HepG2 (cell line): ENCODE data around the gene HES1. TPM values are rescaled to one million over a fixed set of nuclear protein-coding genes. Genes with fewer than 3 reads are reported as not detected.

Experiments
- MEIS2 ChIP-seq: sonication (generic); formaldehyde crosslinking; IDR thresholded peaks from 2 replicates; pipeline ENCODE4 v1.9.0; 2021; ENCODE audit warnings: mild to moderate bottlenecking, missing genetic modification reagents
- NCOA1 ChIP-seq: sonication (generic); formaldehyde crosslinking; IDR thresholded peaks from 2 replicates; pipeline ENCODE4 v1.9.0; 2021; ENCODE audit warnings: missing genetic modification reagents
- STAG1 ChIP-seq: sonication (generic); formaldehyde crosslinking; IDR thresholded peaks from 2 replicates; pipeline ENCODE4 v1.4.0; 2020; ENCODE audit warnings: missing genetic modification reagents
- SYNCRIP ChIP-seq: fragments of 200-400 bp; formaldehyde crosslinking; IDR thresholded peaks from 2 replicates; pipeline ENCODE4 v1.6.1; 2018; ENCODE audit warnings: mild to moderate bottlenecking, low read depth, low read length; ENCODE audit not compliant: insufficient read depth
- TBX2 ChIP-seq: sonication (generic); formaldehyde crosslinking; IDR thresholded peaks from 2 replicates; pipeline ENCODE4 v1.5.0; 2020; ENCODE audit warnings: missing genetic modification reagents, mild to moderate bottlenecking, borderline replicate concordance
- ZNF883 ChIP-seq: sonication (generic); formaldehyde crosslinking; IDR thresholded peaks from 2 replicates; pipeline ENCODE4 v1.5.1; 2020; ENCODE audit warnings: mild to moderate bottlenecking, missing genetic modification reagents; ENCODE audit errors: not compliant biosample characterization
- ZSCAN31 ChIP-seq: sonication (generic); formaldehyde crosslinking; IDR thresholded peaks from 2 replicates; pipeline ENCODE4 v1.5.0; 2020; ENCODE audit warnings: low read depth, mild to moderate bottlenecking, missing genetic modification reagents
- polyA plus RNA-seq, 8 experiments: library from polyadenylated mRNA; depleted of rRNA in 3 of 8; stranded (reverse) in 7 of 8; unstranded in 1 of 8; fragments of >200 nt; fragmentation: Illumina TruSeq in 4 of 8; extraction: Trizol in 4 of 8; gene quantifications; 2 replicates each; pipeline versions ENCODE4 v1.2.1 to v1.2.3, GENCODE V29; 2011 to 2016; ENCODE audit warnings: low read depth in 4 of 8, missing spikeins in 1 of 8, mixed read lengths in 1 of 8; ENCODE audit not compliant: insufficient read depth in 1 of 8
- total RNA-seq, 5 experiments: library from RNA; depleted of rRNA; stranded (reverse); fragments of >200 nt; fragmentation: Illumina TruSeq; extraction: Trizol; gene quantifications; 2 replicates each; pipeline ENCODE4 v1.2.3, GENCODE V29; 2016; ENCODE audit warnings: low read depth in 1 of 5
- TF ChIP-seq, protein P1 (sequence below): sonication (generic); formaldehyde crosslinking; IDR thresholded peaks from 2 replicates; pipeline ENCODE4 v1.4.0; 2020; ENCODE audit warnings: missing genetic modification reagents
- TF ChIP-seq, protein P2 (sequence below): sonication (generic); formaldehyde crosslinking; IDR thresholded peaks from 2 replicates; pipeline ENCODE4 v1.4.0; 2020; ENCODE audit warnings: mild to moderate bottlenecking, low read depth, missing genetic modification reagents
- TF ChIP-seq, protein P3 (sequence below): sonication (generic); formaldehyde crosslinking; IDR thresholded peaks from 2 replicates; pipeline ENCODE4 v1.4.0; 2020; ENCODE audit warnings: missing genetic modification reagents, borderline replicate concordance
- TF ChIP-seq, protein P4 (sequence below): IDR thresholded peaks from 2 replicates; pipeline ENCODE4 v1.6.1; 2016; ENCODE audit warnings: missing genetic modification reagents, missing compliant biosample characterization
- TF ChIP-seq, protein P5 (sequence below): sonication (generic); formaldehyde crosslinking; IDR thresholded peaks from 2 replicates; pipeline ENCODE4 v1.5.0; 2020; ENCODE audit warnings: missing genetic modification reagents
- TF ChIP-seq, protein P6 (sequence below): sonication (generic); formaldehyde crosslinking; IDR thresholded peaks from 2 replicates; pipeline ENCODE4 v1.5.1; 2020; ENCODE audit warnings: mild to moderate bottlenecking, missing genetic modification reagents, moderate library complexity

Gene HES1
- total and polyA plus RNA-seq, 2 of the 13 experiments (the other 11 are each of a cell fraction or from before 2014, with no cell fraction given): 15.4 to 19.8 TPM

DNA sequence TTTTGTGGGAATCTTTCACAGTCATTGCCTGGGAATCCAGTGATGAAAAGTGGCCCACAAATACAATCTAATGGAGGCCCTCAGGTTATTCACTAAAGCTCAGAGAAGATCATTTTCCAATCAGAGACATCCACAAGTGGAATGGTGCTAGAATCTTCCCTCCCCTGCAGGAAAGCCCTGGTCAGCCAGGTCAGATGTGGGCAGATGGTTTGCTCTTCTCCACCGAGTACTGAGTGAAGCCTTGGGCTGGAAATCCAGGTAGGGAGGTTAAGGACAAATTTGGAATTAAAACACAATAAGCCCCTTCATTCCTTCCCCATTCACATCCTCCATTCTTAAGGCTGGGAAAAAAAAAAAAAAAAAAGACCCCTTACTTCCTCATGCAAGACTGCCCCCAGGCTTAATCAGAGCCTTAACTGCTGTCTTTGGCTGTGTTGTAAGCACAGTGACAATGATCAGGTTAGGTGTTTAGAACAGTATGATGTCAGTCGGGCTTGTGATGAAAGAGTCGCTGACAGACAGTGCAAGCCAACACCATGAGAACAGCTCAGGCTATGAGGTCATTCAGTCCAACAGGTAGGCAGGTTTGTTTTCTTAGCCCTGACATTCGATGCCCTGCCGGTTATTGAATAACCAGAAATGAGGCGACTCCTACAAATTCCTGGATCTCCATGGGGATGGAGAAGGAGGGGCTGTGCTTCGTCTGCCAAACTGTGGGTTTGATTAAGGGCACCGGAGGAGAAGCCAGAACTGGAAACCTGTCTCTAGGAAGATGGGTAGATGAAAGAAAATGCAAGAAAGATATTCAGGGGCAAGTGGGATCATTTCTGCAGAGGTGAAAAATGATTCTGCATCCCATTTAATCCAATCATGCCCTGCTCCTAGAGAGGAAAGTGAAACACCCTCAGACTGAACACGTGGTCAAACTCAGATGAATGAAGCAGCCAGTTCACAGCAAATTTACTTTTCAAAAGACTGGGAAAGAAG is 23.5 kb upstream of the HES1 start (continued):
- TF ChIP-seq, protein P1, sequence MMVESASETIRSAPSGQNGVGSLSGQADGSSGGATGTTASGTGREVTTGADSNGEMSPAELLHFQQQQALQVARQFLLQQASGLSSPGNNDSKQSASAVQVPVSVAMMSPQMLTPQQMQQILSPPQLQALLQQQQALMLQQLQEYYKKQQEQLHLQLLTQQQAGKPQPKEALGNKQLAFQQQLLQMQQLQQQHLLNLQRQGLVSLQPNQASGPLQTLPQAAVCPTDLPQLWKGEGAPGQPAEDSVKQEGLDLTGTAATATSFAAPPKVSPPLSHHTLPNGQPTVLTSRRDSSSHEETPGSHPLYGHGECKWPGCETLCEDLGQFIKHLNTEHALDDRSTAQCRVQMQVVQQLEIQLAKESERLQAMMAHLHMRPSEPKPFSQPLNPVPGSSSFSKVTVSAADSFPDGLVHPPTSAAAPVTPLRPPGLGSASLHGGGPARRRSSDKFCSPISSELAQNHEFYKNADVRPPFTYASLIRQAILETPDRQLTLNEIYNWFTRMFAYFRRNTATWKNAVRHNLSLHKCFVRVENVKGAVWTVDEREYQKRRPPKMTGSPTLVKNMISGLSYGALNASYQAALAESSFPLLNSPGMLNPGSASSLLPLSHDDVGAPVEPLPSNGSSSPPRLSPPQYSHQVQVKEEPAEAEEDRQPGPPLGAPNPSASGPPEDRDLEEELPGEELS (CRISPR knock-in tag): peak; percentile 85
- no peak for TF ChIP-seq SYNCRIP
- TF ChIP-seq, protein P2, sequence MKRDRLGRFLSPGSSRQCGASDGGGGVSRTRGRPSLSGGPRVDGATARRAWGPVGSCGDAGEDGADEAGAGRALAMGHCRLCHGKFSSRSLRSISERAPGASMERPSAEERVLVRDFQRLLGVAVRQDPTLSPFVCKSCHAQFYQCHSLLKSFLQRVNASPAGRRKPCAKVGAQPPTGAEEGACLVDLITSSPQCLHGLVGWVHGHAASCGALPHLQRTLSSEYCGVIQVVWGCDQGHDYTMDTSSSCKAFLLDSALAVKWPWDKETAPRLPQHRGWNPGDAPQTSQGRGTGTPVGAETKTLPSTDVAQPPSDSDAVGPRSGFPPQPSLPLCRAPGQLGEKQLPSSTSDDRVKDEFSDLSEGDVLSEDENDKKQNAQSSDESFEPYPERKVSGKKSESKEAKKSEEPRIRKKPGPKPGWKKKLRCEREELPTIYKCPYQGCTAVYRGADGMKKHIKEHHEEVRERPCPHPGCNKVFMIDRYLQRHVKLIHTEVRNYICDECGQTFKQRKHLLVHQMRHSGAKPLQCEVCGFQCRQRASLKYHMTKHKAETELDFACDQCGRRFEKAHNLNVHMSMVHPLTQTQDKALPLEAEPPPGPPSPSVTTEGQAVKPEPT (CRISPR knock-in tag): no peak
- TF ChIP-seq, protein P3, sequence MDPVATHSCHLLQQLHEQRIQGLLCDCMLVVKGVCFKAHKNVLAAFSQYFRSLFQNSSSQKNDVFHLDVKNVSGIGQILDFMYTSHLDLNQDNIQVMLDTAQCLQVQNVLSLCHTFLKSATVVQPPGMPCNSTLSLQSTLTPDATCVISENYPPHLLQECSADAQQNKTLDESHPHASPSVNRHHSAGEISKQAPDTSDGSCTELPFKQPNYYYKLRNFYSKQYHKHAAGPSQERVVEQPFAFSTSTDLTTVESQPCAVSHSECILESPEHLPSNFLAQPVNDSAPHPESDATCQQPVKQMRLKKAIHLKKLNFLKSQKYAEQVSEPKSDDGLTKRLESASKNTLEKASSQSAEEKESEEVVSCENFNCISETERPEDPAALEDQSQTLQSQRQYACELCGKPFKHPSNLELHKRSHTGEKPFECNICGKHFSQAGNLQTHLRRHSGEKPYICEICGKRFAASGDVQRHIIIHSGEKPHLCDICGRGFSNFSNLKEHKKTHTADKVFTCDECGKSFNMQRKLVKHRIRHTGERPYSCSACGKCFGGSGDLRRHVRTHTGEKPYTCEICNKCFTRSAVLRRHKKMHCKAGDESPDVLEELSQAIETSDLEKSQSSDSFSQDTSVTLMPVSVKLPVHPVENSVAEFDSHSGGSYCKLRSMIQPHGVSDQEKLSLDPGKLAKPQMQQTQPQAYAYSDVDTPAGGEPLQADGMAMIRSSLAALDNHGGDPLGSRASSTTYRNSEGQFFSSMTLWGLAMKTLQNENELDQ (CRISPR knock-in tag): no peak
- TF ChIP-seq, protein P4, sequence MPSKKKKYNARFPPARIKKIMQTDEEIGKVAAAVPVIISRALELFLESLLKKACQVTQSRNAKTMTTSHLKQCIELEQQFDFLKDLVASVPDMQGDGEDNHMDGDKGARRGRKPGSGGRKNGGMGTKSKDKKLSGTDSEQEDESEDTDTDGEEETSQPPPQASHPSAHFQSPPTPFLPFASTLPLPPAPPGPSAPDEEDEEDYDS (CRISPR knock-in tag): peak; percentile 68
- TF ChIP-seq, protein P5, sequence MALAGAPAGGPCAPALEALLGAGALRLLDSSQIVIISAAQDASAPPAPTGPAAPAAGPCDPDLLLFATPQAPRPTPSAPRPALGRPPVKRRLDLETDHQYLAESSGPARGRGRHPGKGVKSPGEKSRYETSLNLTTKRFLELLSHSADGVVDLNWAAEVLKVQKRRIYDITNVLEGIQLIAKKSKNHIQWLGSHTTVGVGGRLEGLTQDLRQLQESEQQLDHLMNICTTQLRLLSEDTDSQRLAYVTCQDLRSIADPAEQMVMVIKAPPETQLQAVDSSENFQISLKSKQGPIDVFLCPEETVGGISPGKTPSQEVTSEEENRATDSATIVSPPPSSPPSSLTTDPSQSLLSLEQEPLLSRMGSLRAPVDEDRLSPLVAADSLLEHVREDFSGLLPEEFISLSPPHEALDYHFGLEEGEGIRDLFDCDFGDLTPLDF: no peak
- peak; percentile 77 for TF ChIP-seq MEIS2 (CRISPR knock-in tag)
- TF ChIP-seq TBX2 (CRISPR knock-in tag): peak; percentile 87
- TF ChIP-seq ZSCAN31 (CRISPR knock-in tag): 0 out of 2 replicates have a peak, but pooled peaks have one; percentile 56
- TF ChIP-seq STAG1: peak; percentile 15; the same call in 1 of the 2 replicates
- TF ChIP-seq, protein P6, sequence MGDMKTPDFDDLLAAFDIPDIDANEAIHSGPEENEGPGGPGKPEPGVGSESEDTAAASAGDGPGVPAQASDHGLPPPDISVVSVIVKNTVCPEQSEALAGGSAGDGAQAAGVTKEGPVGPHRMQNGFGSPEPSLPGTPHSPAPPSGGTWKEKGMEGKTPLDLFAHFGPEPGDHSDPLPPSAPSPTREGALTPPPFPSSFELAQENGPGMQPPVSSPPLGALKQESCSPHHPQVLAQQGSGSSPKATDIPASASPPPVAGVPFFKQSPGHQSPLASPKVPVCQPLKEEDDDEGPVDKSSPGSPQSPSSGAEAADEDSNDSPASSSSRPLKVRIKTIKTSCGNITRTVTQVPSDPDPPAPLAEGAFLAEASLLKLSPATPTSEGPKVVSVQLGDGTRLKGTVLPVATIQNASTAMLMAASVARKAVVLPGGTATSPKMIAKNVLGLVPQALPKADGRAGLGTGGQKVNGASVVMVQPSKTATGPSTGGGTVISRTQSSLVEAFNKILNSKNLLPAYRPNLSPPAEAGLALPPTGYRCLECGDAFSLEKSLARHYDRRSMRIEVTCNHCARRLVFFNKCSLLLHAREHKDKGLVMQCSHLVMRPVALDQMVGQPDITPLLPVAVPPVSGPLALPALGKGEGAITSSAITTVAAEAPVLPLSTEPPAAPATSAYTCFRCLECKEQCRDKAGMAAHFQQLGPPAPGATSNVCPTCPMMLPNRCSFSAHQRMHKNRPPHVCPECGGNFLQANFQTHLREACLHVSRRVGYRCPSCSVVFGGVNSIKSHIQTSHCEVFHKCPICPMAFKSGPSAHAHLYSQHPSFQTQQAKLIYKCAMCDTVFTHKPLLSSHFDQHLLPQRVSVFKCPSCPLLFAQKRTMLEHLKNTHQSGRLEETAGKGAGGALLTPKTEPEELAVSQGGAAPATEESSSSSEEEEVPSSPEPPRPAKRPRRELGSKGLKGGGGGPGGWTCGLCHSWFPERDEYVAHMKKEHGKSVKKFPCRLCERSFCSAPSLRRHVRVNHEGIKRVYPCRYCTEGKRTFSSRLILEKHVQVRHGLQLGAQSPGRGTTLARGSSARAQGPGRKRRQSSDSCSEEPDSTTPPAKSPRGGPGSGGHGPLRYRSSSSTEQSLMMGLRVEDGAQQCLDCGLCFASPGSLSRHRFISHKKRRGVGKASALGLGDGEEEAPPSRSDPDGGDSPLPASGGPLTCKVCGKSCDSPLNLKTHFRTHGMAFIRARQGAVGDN (CRISPR knock-in tag): no peak
- TF ChIP-seq NCOA1 (CRISPR knock-in tag): no peak
- TF ChIP-seq ZNF883 (CRISPR knock-in tag): no peak
